ENCODE data around the gene BPIFA3.
"Not testable (repeated sequence)": the region's sequence is repeated elsewhere in the genome, so short reads cannot be mapped to it uniquely, and the experiment has no call there.

Gene BPIFA3

GRCh38 chr20:33217052-33217451 is at the start of gene BPIFA3:
Gene BPIFA3, plus strand, starts transcription at chr20:33217352. Its CDS starts 185 bp downstream, at chr20:33217537.
- no peak for TF ChIP-seq JUND (IDR thresholded peaks at IDR 0.05; ENCODE audit: low read depth)
- DNase-seq (ENCODE audit: low read depth in 1 of 2, low spot score in 1 of 2), result no peak
- in situ Hi-C loops (cut with HindIII; ENCODE audit: low pct_unique_long_range_greater_than_20kb, low sequenced_read_pairs), result no loop called here

- no peak for DNase-seq (ENCODE audit: low read depth in 1 of 2, low spot score in 1 of 2)
- in situ Hi-C loops (cut with HindIII; ENCODE audit: low pct_unique_long_range_greater_than_20kb, low sequenced_read_pairs), result no loop called here
- TF ChIP-seq JUND (IDR thresholded peaks at IDR 0.05; ENCODE audit: low read depth), result no peak
Measured at GRCh38 chr20:33167859-33168258, 49.3 kb upstream of the BPIFA3 start, which contains the start of gene BPIFA2. Gene BPIFA2, plus strand, starts transcription at chr20:33168159. Its CDS starts 987 bp downstream, at chr20:33169146.

- no peak for TF ChIP-seq JUND (IDR thresholded peaks at IDR 0.05; ENCODE audit: low read depth)
- DNase-seq (ENCODE audit: low read depth in 1 of 2, low spot score in 1 of 2), result no peak
- in situ Hi-C loops (cut with HindIII; ENCODE audit: low pct_unique_long_range_greater_than_20kb, low sequenced_read_pairs), result no loop called here
Measured at GRCh38 chr20:33169176-33169794, 47.9 kb upstream of the BPIFA3 start.

- in situ Hi-C loops (cut with HindIII; ENCODE audit: low pct_unique_long_range_greater_than_20kb, low sequenced_read_pairs), result no loop called here
- DNase-seq (ENCODE audit: low read depth in 1 of 2, low spot score in 1 of 2), result no peak
- TF ChIP-seq JUND (IDR thresholded peaks at IDR 0.05; ENCODE audit: low read depth), result no peak
Measured at GRCh38 chr20:33172781-33173180, 44.4 kb upstream of the BPIFA3 start.

- no peak for TF ChIP-seq JUND (IDR thresholded peaks at IDR 0.05; ENCODE audit: low read depth)
- DNase-seq (ENCODE audit: low read depth in 1 of 2, low spot score in 1 of 2), result no peak
- in situ Hi-C loops (cut with HindIII; ENCODE audit: low pct_unique_long_range_greater_than_20kb, low sequenced_read_pairs), result no loop called here
Measured at GRCh38 chr20:33175123-33175522, 42.0 kb upstream of the BPIFA3 start.

GRCh38 chr20:33176101-33176500 is 41.1 kb upstream of the BPIFA3 start:
- DNase-seq (ENCODE audit: low read depth in 1 of 2, low spot score in 1 of 2), result no peak
- TF ChIP-seq JUND (IDR thresholded peaks at IDR 0.05; ENCODE audit: low read depth), result no peak
- in situ Hi-C loops (cut with HindIII; ENCODE audit: low pct_unique_long_range_greater_than_20kb, low sequenced_read_pairs), result no loop called here

- in situ Hi-C loops (cut with HindIII; ENCODE audit: low pct_unique_long_range_greater_than_20kb, low sequenced_read_pairs), result no loop called here
- no peak for DNase-seq (ENCODE audit: low read depth in 1 of 2, low spot score in 1 of 2)
- no peak for TF ChIP-seq JUND (IDR thresholded peaks at IDR 0.05; ENCODE audit: low read depth)
Measured at GRCh38 chr20:33177866-33178265, 39.3 kb upstream of the BPIFA3 start.

GRCh38 chr20:33178726-33179125 is 38.4 kb upstream of the BPIFA3 start:
- DNase-seq (ENCODE audit: low read depth in 1 of 2, low spot score in 1 of 2), result no peak
- no peak for TF ChIP-seq JUND (IDR thresholded peaks at IDR 0.05; ENCODE audit: low read depth)
- in situ Hi-C loops (cut with HindIII; ENCODE audit: low pct_unique_long_range_greater_than_20kb, low sequenced_read_pairs), result no loop called here

GRCh38 chr20:33180169-33180568 is 37.0 kb upstream of the BPIFA3 start:
- DNase-seq (ENCODE audit: low read depth in 1 of 2, low spot score in 1 of 2), result no peak
- in situ Hi-C loops (cut with HindIII; ENCODE audit: low pct_unique_long_range_greater_than_20kb, low sequenced_read_pairs), result no loop called here

GRCh38 chr20:33181482-33182093 is 35.6 kb upstream of the BPIFA3 start:
- in situ Hi-C loops (cut with HindIII; ENCODE audit: low pct_unique_long_range_greater_than_20kb, low sequenced_read_pairs), result no loop called here
- TF ChIP-seq JUND (IDR thresholded peaks at IDR 0.05; ENCODE audit: low read depth), result no peak
- no peak for DNase-seq (ENCODE audit: low read depth in 1 of 2, low spot score in 1 of 2)

More at GRCh38 chr20:33180169-33180568, 37.0 kb upstream of the BPIFA3 start:
- no peak for TF ChIP-seq JUND (IDR thresholded peaks at IDR 0.05; ENCODE audit: low read depth)

GRCh38 chr20:33183312-33183711 is 33.8 kb upstream of the BPIFA3 start:
- no peak for TF ChIP-seq JUND (IDR thresholded peaks at IDR 0.05; ENCODE audit: low read depth)
- peak in 1 of 2 experiments; percentile 13 for DNase-seq (ENCODE audit: low read depth in 1 of 2, low spot score in 1 of 2)
- in situ Hi-C loops (cut with HindIII; ENCODE audit: low pct_unique_long_range_greater_than_20kb, low sequenced_read_pairs), result no loop called here

- DNase-seq (ENCODE audit: low read depth in 1 of 2, low spot score in 1 of 2); in situ Hi-C loops (cut with HindIII; ENCODE audit: low pct_unique_long_range_greater_than_20kb, low sequenced_read_pairs): not testable (repeated sequence)
Measured at GRCh38 chr20:33185031-33185590, 32.0 kb upstream of the BPIFA3 start.

GRCh38 chr20:33187491-33187890 is 29.7 kb upstream of the BPIFA3 start:
- TF ChIP-seq JUND (IDR thresholded peaks at IDR 0.05; ENCODE audit: low read depth), result no peak
- in situ Hi-C loops (cut with HindIII; ENCODE audit: low pct_unique_long_range_greater_than_20kb, low sequenced_read_pairs), result no loop called here
- no peak for DNase-seq (ENCODE audit: low read depth in 1 of 2, low spot score in 1 of 2)

All from T47D (cell line).